Measurements from ENCODE around the gene DNAH3.

GRCh38 chr16:21084631-21085225 is 65.9 kb downstream of the DNAH3 start:
- no peak for TF ChIP-seq POLR2A (IDR thresholded peaks at IDR 0.05; ENCODE audit: extremely low read depth, insufficient read length)
- TF ChIP-seq, protein P1, sequence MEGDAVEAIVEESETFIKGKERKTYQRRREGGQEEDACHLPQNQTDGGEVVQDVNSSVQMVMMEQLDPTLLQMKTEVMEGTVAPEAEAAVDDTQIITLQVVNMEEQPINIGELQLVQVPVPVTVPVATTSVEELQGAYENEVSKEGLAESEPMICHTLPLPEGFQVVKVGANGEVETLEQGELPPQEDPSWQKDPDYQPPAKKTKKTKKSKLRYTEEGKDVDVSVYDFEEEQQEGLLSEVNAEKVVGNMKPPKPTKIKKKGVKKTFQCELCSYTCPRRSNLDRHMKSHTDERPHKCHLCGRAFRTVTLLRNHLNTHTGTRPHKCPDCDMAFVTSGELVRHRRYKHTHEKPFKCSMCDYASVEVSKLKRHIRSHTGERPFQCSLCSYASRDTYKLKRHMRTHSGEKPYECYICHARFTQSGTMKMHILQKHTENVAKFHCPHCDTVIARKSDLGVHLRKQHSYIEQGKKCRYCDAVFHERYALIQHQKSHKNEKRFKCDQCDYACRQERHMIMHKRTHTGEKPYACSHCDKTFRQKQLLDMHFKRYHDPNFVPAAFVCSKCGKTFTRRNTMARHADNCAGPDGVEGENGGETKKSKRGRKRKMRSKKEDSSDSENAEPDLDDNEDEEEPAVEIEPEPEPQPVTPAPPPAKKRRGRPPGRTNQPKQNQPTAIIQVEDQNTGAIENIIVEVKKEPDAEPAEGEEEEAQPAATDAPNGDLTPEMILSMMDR (IDR thresholded peaks at IDR 0.05; ENCODE audit: low read depth, low read length): no peak

All from NB4 (cell line).